GM23248 (cell line): ENCODE data around the gene OR2C3.

Experiments
- EZH2 ChIP-seq: fragments of 200-600 bp; sonication (generic); IDR thresholded peaks from 2 replicates; pipeline ENCODE4 v1.6.1; 2018; ENCODE audit warnings: antibody characterized with exemption, mild to moderate bottlenecking; ENCODE audit not compliant: insufficient read depth, poor library complexity, severe bottlenecking
- EZH2phosphoT487 ChIP-seq: fragments of 200-600 bp; sonication (generic); IDR thresholded peaks from 2 replicates; pipeline ENCODE4 v1.6.1; 2018; ENCODE audit warnings: antibody characterized with exemption, moderate library complexity, mild to moderate bottlenecking, low read depth; ENCODE audit not compliant: insufficient read depth

- TF ChIP-seq EZH2 (no peak), EZH2phosphoT487 (no peak)
These were observed 3.0 kb upstream of the OR2C3 start for GRCh38 chr1:247539215-247539614.
